Lower lobe of right lung (tissue), 2 donors: ENCODE measurements around the gene TFAM. TPM values are rescaled to one million over a fixed set of nuclear protein-coding genes. Genes with fewer than 3 reads are reported as not detected.
"Not testable (repeated sequence)": the region's sequence is repeated elsewhere in the genome, so short reads cannot be mapped to it uniquely, and the experiment has no call there.

Experiments
- ATAC-seq, 2 donors: fragments of 200-7000 bp; cut with Tn5 transposase; one replicate each; pipeline ENCODE4 v1.9.1; 2020 to 2022; ENCODE audit warnings: mild to moderate bottlenecking in 2 of 2, moderate library complexity in 2 of 2
- DNase-seq: peaks from one replicate; pipeline ENCODE4 v3.0.0-alpha.2; 2020
- H3K27ac ChIP-seq: fragments of 200-600 bp; one replicate; pipeline ENCODE4 v1.8.0; 2022
- H3K27me3 ChIP-seq: fragments of 200-600 bp; one replicate; pipeline ENCODE4 v1.8.0; 2022; ENCODE audit warnings: low read depth
- H3K36me3 ChIP-seq: fragments of 200-600 bp; one replicate; pipeline ENCODE4 v1.8.0; 2022; ENCODE audit warnings: mild to moderate bottlenecking
- H3K4me1 ChIP-seq: fragments of 200-600 bp; one replicate; pipeline ENCODE4 v1.8.0; 2022
- H3K4me3 ChIP-seq: fragments of 200-600 bp; one replicate; pipeline ENCODE4 v1.8.0; 2022; ENCODE audit warnings: mild to moderate bottlenecking
- H3K9me3 ChIP-seq: fragments of 200-600 bp; one replicate; pipeline ENCODE4 v1.8.0; 2022
- intact Hi-C: fragments of 100-400 bp; cut with DNase I; formaldehyde crosslinking; loops from one replicate; pipeline ENCODE4 v1.11.0; 2022
- total RNA-seq: library from RNA; stranded (reverse); fragmentation: NEBNext Ultra II Directional; extraction: Animal tissue kit (Norgen Biotek cat#: 25700); gene quantifications from one replicate; pipeline ENCODE4 v1.2.1, GENCODE V29; 2021
- TF ChIP-seq, protein P1 (sequence below): fragments of 200-600 bp; IDR thresholded peaks from one replicate; pipeline ENCODE4 v1.8.0; 2022; ENCODE audit warnings: antibody characterized with exemption, mild to moderate bottlenecking
- donor health status: DM: no; HTN: yes; CAD: no; lungs with severe emphysema.

The TFAM gene
- total RNA-seq, 1 donor from 2014 or later = 25.9 TPM

DNA sequence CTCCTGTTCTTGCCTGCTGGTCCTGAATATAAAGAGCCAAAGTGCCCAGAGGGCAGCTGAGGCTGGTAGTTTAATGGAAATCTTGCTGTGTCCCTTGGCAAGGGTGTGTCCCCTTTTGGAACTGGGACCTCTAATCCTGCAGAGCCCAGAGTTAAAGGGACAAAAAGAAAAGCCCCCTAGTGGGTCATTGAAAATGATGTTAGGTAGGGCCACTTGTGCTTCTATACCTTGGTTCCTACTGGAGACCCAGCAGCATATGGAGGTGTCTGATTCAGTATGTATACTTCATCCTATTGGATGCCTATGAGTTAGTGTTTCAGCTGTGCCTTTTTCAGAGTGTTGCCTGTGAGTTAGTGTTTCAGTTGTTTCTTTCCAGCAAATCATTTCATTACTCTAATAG is 30.5 kb downstream of the TFAM start:
- Histone ChIP-seq H3K36me3 (no peaks in the 10 kb centered on the region), H3K9me3 (no peaks in the 10 kb centered on the region), H3K4me3 (no peak overlapping the region), H3K27ac (no peak overlapping the region), H3K27me3 (no peaks in the 10 kb centered on the region), H3K4me1 (no peaks in the 10 kb centered on the region)
- no peak for ATAC-seq
- no peak for DNase-seq
- intact Hi-C loops = no loop called here
- TF ChIP-seq, protein P1, sequence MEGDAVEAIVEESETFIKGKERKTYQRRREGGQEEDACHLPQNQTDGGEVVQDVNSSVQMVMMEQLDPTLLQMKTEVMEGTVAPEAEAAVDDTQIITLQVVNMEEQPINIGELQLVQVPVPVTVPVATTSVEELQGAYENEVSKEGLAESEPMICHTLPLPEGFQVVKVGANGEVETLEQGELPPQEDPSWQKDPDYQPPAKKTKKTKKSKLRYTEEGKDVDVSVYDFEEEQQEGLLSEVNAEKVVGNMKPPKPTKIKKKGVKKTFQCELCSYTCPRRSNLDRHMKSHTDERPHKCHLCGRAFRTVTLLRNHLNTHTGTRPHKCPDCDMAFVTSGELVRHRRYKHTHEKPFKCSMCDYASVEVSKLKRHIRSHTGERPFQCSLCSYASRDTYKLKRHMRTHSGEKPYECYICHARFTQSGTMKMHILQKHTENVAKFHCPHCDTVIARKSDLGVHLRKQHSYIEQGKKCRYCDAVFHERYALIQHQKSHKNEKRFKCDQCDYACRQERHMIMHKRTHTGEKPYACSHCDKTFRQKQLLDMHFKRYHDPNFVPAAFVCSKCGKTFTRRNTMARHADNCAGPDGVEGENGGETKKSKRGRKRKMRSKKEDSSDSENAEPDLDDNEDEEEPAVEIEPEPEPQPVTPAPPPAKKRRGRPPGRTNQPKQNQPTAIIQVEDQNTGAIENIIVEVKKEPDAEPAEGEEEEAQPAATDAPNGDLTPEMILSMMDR = no peak

DNA sequence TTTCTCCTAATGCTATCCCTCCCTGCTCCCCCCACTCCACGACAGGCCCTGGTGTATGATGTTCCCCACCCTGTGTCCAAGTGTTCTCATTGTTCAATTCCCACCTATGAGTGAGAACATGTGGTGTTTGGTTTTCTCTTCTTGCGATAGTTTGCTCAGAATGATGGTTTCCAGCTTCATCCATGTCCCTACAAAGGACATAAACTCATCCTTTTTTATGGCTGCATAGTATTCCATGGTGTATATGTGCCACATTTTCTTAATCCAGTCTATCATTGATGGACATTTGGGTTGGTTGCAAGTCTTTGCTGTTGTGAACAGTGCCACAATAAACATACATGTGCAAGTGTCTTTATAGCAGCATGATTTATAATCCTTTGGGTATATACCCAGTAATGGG is 32.7 kb downstream of the TFAM start:
- ATAC-seq, H3K4me3 ChIP-seq, DNase-seq, H3K27me3 ChIP-seq, H3K27ac ChIP-seq, H3K4me1 ChIP-seq, H3K9me3 ChIP-seq, intact Hi-C loops, H3K36me3 ChIP-seq: not testable (repeated sequence)

DNA sequence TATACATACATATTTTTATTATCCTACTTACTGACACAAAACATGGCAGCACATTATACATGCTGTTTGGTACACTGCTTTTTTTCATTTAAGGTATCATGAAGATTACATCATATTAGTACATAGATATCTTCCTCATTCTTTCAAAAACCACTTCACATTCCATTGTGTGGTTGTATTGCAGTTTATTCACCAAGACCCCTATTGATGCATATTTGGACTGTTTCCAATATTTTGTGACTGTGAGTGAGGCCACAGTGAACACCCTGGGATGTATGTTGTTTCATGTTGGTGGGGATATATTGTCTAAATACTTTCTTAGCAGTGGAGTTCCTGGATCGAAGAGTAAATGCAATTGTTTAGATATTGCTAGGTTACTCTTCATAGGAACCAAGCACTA is 39.0 kb downstream of the TFAM start:
- H3K9me3 ChIP-seq = no peaks in the 10 kb centered on the region
- intact Hi-C loops = no loop called here
- H3K27ac ChIP-seq = no peak overlapping the region
- TF ChIP-seq, protein P1 = no peak
- H3K4me3 ChIP-seq = no peak overlapping the region
- ATAC-seq (no peak), DNase-seq (no peak)
- no peaks in the 10 kb centered on the region for H3K4me1 ChIP-seq
- H3K27me3 ChIP-seq = no peaks in the 10 kb centered on the region
- no peaks in the 10 kb centered on the region for H3K36me3 ChIP-seq

DNA sequence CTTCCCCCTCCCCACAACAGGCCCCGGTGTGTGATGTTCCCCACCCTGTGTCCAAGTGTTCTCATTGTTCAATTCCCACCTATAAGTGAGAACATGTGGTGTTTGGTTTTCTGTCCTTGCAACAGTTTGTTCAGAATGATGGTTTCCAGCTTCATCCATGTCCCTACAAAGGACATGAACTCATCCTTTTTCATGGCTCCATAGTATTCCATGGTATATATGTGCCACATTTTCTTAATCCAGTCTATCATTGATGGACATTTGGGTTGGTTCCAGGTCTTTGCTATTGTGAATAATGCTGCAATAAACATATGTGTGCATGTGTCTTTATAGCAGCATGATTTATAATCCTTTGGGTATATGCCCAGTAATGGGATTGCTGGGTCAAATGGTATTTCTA is 43.2 kb downstream of the TFAM start:
- intact Hi-C loops, H3K27me3 ChIP-seq, H3K27ac ChIP-seq, ATAC-seq, H3K9me3 ChIP-seq, DNase-seq, H3K36me3 ChIP-seq, H3K4me1 ChIP-seq, H3K4me3 ChIP-seq: not testable (repeated sequence)

DNA sequence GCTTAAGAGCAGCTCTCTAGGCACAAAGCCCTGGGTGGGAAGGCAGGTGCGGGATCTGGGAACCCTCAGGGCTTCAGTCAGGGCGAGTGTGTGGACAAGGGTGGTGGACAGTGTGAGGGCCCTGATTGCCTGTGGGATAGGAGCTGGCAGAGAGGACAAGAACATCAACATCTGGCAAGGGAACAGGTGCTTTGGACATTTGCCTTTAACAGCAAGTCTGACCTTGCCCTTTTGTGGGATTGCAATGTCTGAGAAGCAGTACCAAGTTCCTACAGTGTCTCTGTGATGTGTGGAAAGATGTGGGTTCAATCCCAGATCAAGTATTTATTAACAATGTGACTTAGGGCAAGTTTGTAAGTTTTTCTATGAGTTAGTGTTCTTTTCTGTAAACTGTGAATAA is 46.7 kb downstream of the TFAM start:
- H3K36me3 ChIP-seq = no peaks in the 10 kb centered on the region
- TF ChIP-seq, protein P1 = no peak
- H3K27me3 ChIP-seq = no peaks in the 10 kb centered on the region
- no peaks in the 10 kb centered on the region for H3K9me3 ChIP-seq
- no peak overlapping the region for H3K27ac ChIP-seq
- intact Hi-C loops = no loop called here
- peaks cover 8% of the 10 kb centered on the region for H3K4me1 ChIP-seq
- H3K4me3 ChIP-seq = no peak overlapping the region
- no peak for ATAC-seq
- no peak for DNase-seq

DNA sequence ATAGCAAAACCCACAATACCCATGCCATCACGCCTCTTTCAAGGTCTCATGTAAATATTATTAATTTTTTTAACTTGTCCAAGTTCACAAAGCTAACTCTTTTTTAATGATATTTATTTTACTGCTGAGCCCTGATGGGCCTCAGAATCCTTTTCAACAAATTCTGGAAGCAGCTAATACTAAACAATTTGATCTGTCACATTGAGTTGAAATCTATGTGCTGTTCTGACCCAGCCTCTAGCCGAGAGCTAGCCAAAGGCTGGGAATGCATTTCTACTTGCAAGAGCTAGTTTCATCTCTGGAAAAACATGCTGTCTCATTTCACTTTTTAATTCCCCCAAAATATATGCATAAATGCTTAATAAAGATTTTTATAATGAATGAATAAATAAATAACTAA is 47.9 kb downstream of the TFAM start:
- intact Hi-C loops = no loop called here

More for the DNA sequence above, 47.9 kb downstream of the TFAM start:
- no peaks in the 10 kb centered on the region for H3K9me3 ChIP-seq
- TF ChIP-seq, protein P1 = no peak
- H3K36me3 ChIP-seq = no peaks in the 10 kb centered on the region
- H3K27me3 ChIP-seq = no peaks in the 10 kb centered on the region
- H3K4me1 ChIP-seq = peaks cover 8% of the 10 kb centered on the region
- H3K4me3 ChIP-seq = no peak overlapping the region
- ATAC-seq (no peak), DNase-seq (no peak)
- no peak overlapping the region for H3K27ac ChIP-seq
